Activated CD4-positive, alpha-beta T cell treated with anti-CD3 and anti-CD28 coated beads for 4 hours (primary cell): ENCODE results near the gene ABCE1.

Experiments used
- DNase-seq, 2 donors: peaks; one replicate each; pipeline ENCODE4 v3.0.0-alpha.2; 2020

ABCE1 gene

GRCh38 chr4:145177906-145178538, 79.9 kb downstream of the ABCE1 start:
- no peak for DNase-seq

- DNase-seq, result peak in 1 of 2 donors; percentile 19
These were observed 80.7 kb downstream of the ABCE1 start for GRCh38 chr4:145178740-145179280.
